ENCODE data around the gene ST6GALNAC6.

GRCh38 chr9:127908660-127908926, 9.2 kb upstream of the ST6GALNAC6 start:
- TF ChIP-seq POLR2A (IDR thresholded peaks at IDR 0.05; ENCODE audit: low read depth, low read length) (no peak), CTCF (IDR thresholded peaks at IDR 0.05 in 2 of 3, conservative IDR thresholded peaks at IDR 0.05 in 1 of 3; ENCODE audit: control insufficient read depth in 2 of 3, extremely low read depth in 1 of 3, insufficient read depth in 1 of 3, low read depth in 3 of 3, low read length in 3 of 3) (no peak), JUND (IDR thresholded peaks at IDR 0.05; ENCODE audit: low read depth, low read length) (no peak), CHD2 (IDR thresholded peaks at IDR 0.05; ENCODE audit: borderline replicate concordance, low read depth, low read length) (no peak), RAD21 (IDR thresholded peaks at IDR 0.05; ENCODE audit: insufficient read depth, low read depth, low read length) (no peak), TAF1 (IDR thresholded peaks at IDR 0.05; ENCODE audit: borderline replicate concordance, low read depth, low read length) (no peak), MAX (IDR thresholded peaks at IDR 0.05; ENCODE audit: low read depth, low read length) (no peak), GABPA (IDR thresholded peaks at IDR 0.05; ENCODE audit: low read depth) (no peak), CEBPB (IDR thresholded peaks at IDR 0.05; ENCODE audit: borderline replicate concordance in 1 of 2, low read depth in 2 of 2, low read length in 2 of 2) (no peak)

All from GM12878 (cell line).